ENCODE measurements around the gene NKAIN2. TPM values are rescaled to one million over a fixed set of nuclear protein-coding genes. Genes with fewer than 3 reads are reported as not detected.
"Not testable (repeated sequence)": the region's sequence is repeated elsewhere in the genome, so short reads cannot be mapped to it uniquely, and the experiment has no call there.

NKAIN2 gene
- total RNA-seq, 1 donor from 2014 or later = 0.59 TPM

DNA sequence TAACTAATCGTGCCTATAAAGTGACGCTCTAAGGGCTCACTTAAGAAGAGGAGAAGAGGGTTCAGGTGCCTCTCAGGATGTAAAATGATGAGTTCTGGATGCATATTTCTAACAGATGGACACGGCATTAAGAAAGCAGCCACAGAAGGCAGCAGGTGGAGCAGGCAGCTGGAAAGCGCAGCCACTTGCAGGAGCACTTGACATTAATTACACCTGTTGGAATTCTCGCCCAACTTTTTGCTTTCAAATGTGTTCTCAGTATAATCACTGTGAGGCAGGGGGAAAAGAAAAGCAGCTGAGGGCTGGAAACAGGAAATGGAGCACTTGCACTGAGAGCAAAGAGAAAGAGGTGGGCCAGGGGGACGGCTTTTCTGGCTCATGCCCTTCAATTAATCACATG, 164.2 kb downstream of the NKAIN2 start:
- no peak for DNase-seq

DNA sequence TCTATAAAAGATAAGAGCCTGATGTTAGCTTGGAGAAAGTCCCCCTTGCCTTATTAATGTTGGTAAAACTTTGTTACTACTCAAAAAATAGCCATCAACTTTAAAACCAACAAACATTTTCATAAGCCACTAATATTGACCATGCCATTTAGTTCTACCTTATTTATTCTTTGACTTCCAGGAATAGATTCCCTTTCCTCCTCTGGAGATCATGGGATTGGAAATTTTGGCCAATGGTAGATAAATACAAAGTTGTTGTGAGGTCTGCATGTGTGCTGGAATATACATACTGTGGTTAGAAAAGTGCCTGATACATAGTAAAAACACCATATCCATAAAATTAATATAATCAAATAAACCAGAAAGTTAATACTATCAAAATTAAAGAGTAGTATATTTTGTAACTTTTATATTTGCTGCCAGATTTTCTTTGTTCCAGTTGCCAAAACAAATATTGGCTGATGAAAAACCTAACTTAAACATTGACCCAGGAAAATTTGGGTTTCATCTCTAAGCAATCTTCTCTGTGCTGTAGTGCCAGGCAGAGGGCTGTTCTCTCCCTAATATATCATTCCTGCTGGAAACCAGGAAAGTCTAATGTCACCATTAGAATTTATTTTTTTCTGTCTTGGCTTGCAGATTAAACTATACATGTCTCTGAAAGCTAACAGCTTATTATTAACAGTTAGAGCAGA, 169.1 kb downstream of the NKAIN2 start:
- DNase-seq = no peak

GRCh38 chr6:123980311-123980710, 176.6 kb downstream of the NKAIN2 start:
- DNase-seq = no peak

DNA sequence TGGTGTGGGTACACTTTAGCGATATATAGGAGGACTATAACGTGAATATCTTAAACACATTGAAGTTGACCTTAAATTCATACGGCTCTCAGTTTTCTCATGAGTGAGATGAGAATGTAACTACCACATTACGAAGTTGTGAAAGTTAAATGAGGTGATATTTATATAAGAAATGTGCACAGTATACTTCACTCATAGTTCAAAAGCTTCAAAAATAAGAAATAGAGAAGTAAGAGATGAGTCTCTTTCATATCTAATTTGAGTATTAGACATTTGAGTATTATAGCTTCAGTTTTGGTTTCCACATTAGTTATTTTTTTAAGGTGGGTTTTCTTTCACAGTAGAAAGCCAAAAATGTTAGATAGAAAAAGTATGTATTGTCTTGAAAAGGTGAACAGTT, 183.3 kb downstream of the NKAIN2 start:
- DNase-seq = no peak

DNA sequence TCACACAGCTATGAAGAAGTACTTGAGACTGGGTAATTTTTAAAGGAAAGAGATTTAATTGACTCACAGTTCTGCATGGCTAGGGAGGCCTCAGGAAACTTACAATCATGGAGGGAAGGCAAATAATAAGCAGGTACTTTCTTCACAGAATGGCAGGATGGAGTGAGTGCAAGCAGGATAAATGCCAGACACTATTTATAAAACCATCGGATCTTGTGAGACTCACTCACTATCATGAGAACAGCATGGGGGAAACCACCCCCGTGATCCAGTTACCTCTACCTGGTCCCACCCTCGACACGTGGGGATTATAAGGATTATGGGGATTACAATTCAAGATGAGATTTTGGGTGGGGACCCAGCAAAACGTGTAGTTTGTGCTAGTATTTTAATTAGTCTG, 186.3 kb downstream of the NKAIN2 start:
- DNase-seq = not testable (repeated sequence)

DNA sequence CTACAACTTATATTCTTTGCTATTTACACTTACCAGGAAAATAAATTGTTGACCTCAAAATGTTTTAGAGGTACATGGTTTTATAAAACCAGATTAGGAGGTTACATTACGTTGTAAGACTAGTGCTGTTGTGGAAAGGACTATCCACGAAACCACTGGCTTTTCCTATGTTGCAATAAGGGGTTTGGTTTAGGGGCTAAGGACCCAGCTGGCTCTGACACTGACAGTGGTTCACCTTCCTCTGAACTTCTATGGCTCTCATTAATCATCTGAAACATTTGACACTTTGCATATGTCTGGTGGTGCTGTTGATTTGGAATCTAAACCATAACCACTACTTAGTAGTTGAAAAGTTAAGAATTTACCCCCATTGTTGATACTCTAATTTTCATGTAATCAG, 186.7 kb downstream of the NKAIN2 start:
- DNase-seq = no peak

DNA sequence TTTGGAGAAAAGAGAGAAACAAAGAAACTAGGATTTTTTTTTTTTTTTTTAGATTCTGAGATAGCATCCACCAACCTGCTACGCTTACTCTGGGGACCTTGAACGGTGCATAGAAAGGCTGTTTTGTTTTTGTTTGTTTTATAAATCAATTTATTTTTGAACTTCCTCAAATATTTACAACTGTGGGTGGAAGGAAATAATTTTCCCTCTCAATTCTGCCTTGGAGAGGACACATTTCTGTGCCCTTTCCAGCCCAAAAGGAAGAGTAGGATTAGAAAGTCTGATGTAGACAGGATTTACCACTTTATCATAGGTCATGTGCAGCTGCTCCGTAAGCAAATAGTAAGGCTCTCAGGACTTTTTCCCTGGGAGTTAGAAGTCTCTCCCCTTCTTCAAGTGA, 190.5 kb downstream of the NKAIN2 start:
- no peak for DNase-seq

DNA sequence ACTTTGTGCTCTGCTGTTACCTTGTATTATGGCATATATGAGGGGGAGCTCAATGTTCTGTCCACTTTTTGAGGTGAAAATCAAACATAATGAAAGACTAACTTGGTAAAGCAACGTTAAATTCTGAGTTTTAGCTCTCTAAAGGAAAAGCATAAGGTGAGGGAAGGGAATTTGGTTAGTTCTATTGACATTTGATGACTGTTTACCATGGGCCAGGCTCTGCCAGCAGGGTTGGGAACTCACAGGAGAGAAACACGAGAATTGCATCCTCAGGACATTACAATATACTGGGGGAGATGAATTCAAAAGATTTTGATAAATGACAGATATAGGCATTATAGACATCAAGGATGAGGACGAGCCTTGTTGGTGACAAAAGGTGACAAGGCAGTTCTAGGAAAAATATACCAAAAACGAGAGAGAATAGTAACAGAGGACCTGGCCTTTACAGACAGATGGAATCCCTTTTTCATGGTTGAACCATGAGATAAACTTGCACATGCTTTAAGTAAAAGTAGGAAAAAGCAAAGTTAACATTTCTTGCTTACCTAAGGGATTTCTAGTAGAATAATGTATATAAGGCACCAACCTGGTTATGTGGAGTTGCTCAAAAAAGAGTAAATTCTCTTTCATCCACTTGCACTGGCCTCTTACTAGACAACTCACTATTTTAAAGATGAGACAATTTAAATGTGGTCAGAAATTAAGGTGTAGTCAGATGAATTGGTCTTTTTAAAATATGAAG, 191.4 kb downstream of the NKAIN2 start:
- DNase-seq = no peak

DNA sequence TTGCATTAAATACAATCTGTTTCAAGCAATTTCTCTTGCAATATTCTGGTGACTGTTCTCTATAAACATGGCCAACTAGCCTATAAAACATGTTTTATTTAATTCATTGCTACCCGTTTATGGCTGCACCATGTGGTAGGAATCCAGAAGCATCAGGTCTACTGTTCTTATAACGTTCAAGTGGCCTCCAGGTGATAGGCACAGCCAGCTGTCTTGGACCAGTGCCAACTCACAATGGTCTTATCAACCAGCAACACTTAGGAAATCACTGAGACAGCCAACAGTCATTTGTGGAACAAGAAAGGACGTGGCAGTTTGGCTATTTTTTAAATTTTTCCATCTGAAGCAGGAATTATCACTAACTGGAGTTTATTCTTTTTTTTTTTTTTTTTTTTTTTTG, 193.6 kb downstream of the NKAIN2 start:
- no peak for DNase-seq

DNA sequence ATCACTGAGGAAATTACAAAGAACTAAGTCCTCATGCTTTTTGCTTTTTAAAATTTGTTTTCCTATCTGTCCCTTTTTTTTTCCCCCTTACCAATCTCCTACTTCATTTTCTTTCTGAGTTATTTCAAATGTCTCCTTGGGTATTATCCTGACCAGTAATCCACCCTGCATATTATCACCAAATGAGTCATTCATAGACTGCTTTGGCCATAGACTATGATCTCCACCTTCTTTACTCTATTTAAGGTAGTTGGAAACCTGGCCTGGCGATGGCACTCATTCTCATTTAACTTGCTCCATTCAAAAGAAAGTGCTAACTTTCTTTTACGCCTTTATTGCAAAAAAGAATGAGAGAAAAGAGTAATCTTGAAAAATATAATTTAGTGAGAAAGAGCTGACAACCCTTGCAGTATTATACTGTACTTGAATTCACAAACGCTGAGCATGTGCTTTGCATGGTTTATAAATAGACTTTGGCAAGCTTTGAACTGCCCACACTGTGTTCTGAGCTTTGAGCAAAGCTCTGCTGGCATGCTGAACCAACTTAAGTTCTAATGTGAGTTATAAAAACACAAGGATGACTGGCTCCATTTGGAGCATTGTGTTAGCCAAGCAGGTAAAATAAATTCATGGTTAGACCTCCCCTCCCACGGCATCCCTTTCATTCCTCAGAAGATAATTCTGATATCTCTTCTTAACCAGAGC, 198.9 kb downstream of the NKAIN2 start:
- no peak for DNase-seq

- DNase-seq = no peak
These were observed 203.6 kb downstream of the NKAIN2 start for GRCh38 chr6:124007266-124007665.

DNA sequence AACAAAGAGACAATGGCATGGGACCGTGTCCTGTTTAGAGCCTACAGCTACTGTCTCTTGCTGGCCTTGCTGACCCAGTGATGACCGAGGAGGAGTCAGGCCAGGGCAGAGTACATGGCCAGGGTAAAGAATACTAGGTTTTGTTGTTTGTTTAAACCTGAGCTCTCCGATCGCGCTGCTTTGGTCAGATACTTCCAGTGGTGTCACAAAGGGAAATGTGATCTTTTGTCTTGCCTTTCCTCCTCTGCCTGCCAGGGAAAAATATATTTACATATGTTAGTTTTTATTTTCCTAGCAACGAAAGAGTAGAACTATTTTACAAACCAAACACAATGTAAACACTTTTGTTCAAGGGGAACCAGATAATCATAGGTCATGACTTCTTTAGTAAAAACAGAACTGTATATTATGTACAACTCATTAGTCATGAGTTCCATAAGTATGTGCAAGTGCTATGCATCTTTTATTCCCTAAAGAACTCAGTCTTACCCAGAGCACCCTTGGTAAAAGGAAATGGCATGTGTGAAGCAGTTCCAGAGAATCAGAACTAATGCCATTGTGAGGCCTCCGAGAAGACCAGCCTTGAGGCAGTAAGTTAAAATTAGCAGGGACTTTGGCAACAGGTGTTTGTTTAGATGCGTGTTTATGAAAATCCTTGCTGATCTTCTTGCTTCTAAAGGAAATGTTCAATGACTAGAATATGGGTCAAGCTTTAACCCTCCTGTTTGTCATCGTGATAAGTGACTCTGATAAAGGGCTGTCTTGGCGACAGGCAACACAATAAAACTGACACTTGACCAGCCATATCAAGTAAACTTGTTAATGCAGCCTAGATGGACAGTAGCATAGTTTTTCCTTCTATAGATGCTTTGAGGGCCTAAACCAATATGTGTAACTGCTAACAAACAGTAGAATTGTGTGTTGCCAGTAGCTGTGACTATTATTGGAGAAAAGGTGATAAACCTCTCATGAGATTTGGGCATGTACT, 204.6 kb downstream of the NKAIN2 start:
- DNase-seq = no peak

- DNase-seq = no peak
These were observed 205.5 kb downstream of the NKAIN2 start for GRCh38 chr6:124008988-124009765.

- no peak for DNase-seq
These were observed 206.9 kb downstream of the NKAIN2 start for GRCh38 chr6:124010574-124010973.

DNA sequence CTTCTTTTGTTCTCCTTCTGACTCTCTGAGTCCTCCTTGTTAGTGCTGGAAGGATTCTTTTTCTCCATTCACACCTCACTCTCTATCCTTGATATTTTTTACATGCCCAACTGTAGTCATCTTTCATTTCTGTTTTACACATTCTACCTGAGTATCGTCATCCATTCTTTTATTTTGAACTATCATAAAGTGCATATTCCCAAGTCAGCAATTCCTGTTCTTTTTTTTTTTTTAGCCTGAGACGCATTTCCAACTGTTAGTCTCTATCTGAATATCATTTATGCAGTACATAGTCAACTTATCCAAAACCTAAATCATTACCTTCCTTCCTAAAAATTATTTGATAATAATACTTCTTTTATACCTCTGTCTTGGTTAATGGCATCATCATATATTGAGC, 207.5 kb downstream of the NKAIN2 start:
- no peak for DNase-seq

DNA sequence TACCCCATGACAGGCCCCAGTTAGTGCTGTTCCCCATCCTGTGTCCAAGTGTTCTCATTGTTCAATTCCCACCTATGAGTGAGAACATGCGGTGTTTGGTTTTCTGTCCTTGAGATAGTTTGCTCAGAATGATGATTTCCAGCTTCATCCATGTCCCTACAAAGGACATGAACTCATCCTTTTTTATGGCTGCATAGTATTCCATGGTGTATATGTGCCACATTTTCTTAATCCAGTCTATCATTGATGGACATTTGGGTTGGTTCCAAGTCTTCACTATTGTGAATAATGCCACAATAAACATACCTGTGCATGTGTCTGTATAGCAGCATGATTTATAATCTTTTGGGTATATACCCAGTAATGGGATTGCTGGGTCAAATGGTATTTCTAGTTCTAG, 218.4 kb downstream of the NKAIN2 start:
- DNase-seq = not testable (repeated sequence)

DNA sequence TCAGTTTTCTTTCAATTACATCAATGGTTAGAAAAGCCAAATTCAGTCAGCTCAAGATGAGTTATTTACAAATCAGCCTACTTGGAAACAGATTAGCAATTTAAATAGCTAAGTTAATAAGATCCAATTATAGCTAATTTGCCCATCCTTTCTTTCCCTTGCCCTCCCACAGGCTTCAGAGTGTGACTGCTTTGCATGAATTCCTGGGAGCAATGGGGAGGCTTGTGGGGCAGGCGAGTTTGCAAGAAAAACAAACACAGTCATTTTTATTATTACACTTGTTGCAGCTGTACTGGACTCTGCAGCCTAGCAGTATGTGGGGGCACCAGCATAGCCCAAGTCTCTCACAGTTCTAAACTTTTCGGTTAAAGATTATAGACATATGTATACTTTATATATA, 219.0 kb downstream of the NKAIN2 start:
- DNase-seq = no peak

DNA sequence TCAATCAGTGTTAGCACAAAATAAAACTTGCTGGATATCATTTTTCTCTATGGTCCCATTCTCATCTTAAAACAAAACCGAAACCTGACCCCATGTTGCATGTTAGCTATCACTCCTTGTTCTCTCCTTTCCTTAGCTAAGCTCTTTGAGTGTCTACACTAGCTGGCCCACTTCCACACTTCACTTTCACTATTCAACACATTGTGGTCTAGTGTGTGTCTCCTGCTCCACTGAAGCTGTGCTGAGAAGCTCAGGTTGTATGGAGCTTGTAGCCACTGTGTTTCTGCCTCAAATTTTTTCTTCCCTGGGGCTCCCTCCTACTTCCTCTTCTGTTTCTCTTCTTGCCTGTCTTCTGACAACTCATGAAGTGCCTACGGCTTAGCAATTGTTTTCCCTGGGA, 223.0 kb downstream of the NKAIN2 start:
- no peak for DNase-seq

GRCh38 chr6:124027392-124027791, 223.7 kb downstream of the NKAIN2 start:
- no peak for DNase-seq

DNA sequence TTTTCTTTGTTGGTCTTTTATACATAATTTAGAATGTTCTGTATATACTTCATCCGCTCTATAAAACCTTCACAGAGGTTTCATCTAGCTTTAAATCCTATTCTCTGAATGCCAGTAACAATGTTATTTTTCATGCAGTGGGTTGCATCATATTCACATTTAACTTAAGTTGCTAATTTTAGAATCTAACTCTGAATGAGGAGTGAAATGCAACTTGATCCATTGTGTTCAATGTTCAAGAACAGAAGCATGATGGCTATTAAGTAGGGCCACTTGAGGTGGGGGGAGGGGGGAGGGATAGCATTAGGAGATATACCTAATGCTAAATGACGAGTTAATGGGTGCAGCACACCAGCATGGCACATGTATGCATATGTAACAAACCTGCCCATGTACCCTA, 224.5 kb downstream of the NKAIN2 start:
- DNase-seq = no peak

DNA sequence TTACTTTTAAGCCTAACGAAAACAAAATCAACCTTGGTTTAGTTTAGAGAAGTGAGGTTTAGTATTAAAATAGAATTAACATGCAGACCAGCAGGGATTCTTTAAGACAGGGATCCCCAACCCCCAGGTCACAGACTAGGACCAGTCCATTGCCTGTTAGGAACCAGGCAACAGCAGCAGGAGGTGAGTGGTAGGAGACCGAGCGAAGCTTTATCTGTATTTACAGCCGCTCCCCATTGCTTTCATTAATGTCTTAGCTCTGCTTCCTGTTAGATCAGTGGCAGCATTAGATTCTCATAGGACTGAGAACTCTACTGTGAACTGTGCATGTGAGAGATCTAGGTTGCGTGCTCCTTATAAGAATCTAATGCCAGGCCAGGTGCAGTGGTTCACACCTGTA, 225.9 kb downstream of the NKAIN2 start:
- no peak for DNase-seq

Data from skin of body (tissue), 2 donors.